ENCODE data around the gene TTC28.

- TF ChIP-seq TAF1 (IDR thresholded peaks at IDR 0.05; ENCODE audit: low read depth) (no peak), MAX (IDR thresholded peaks at IDR 0.05) (no peak), NFIC (IDR thresholded peaks at IDR 0.05) (no peak), EP300 (IDR thresholded peaks at IDR 0.05; ENCODE audit: borderline replicate concordance) (no peak), REST (IDR thresholded peaks at IDR 0.05; ENCODE audit: low read depth) (no peak), TCF12 (IDR thresholded peaks at IDR 0.05; ENCODE audit: low read depth) (no peak), TEAD4 (IDR thresholded peaks at IDR 0.05) (no peak), RAD21 (IDR thresholded peaks at IDR 0.05; ENCODE audit: low read depth) (no peak), ZBTB7A (IDR thresholded peaks at IDR 0.05; ENCODE audit: low read depth) (no peak), YY1 (IDR thresholded peaks at IDR 0.05; ENCODE audit: low read depth) (no peak), FOXM1 (IDR thresholded peaks at IDR 0.05; ENCODE audit: borderline replicate concordance, low read depth) (no peak)
These were observed 718.5 kb downstream of the TTC28 start for GRCh38 chr22:27961182-27961581.
